HG03521 (cell line): ENCODE results near the gene ETV6.

Experiments
- ATAC-seq: cut with Tn5 transposase; IDR thresholded peaks from one replicate; pipeline ENCODE4 v1.9.1; 2021; ENCODE audit warnings: mild to moderate bottlenecking, moderate library complexity; ENCODE audit not compliant: unreplicated experiment

ETV6 gene

GRCh38 chr12:11769723-11770514 lies 120.4 kb downstream of the ETV6 start:
- no peak for ATAC-seq

- ATAC-seq, result no peak
Measured at GRCh38 chr12:11771356-11771755, 121.9 kb downstream of the ETV6 start.

- no peak for ATAC-seq
Measured at GRCh38 chr12:11771895-11772502, 122.5 kb downstream of the ETV6 start.

- ATAC-seq, result no peak
Measured at GRCh38 chr12:11773889-11774677, 124.6 kb downstream of the ETV6 start.

- ATAC-seq, result no peak
Measured at GRCh38 chr12:11774821-11775220, 125.3 kb downstream of the ETV6 start.

- ATAC-seq, result no peak
Measured at GRCh38 chr12:11776316-11776715, 126.8 kb downstream of the ETV6 start.

- ATAC-seq, result no peak
Measured at GRCh38 chr12:11777451-11777850, 128.0 kb downstream of the ETV6 start.

- ATAC-seq, result no peak
Measured at GRCh38 chr12:11777962-11778361, 128.5 kb downstream of the ETV6 start.

GRCh38 chr12:11778713-11779685 lies 129.5 kb downstream of the ETV6 start:
- ATAC-seq, result no peak

- ATAC-seq, result peak; percentile 78
Measured at GRCh38 chr12:11780521-11781101, 131.1 kb downstream of the ETV6 start.

GRCh38 chr12:11782914-11783420 lies 133.5 kb downstream of the ETV6 start:
- no peak for ATAC-seq

GRCh38 chr12:11785712-11786111 lies 136.2 kb downstream of the ETV6 start:
- no peak for ATAC-seq

- no peak for ATAC-seq
Measured at GRCh38 chr12:11786638-11787365, 137.3 kb downstream of the ETV6 start.

- ATAC-seq, result no peak
Measured at GRCh38 chr12:11787437-11787836, 138.0 kb downstream of the ETV6 start.

GRCh38 chr12:11787933-11788849 lies 138.7 kb downstream of the ETV6 start:
- no peak for ATAC-seq

- no peak for ATAC-seq
Measured at GRCh38 chr12:11793921-11794710, 144.6 kb downstream of the ETV6 start.

- ATAC-seq, result no peak
Measured at GRCh38 chr12:11794751-11795150, 145.3 kb downstream of the ETV6 start.
